SK-N-SH treated with all-trans-retinoic acid at 6 μM for 48 hours (cell line): ENCODE measurements around the gene APBA2.

Experiments used
- ARNTL ChIP-seq: fragments of 450-650 bp; formaldehyde crosslinking; IDR thresholded peaks from 2 replicates; pipeline ENCODE4 v1.5.0; 2020; ENCODE audit warnings: low read depth, mild to moderate bottlenecking, moderate library complexity, borderline replicate concordance
- CREB5 ChIP-seq: fragments of 250-450 bp; sonication (Bioruptor Pico); IDR thresholded peaks from 2 replicates; pipeline ENCODE4 v1.5.1; 2020; ENCODE audit warnings: low read depth, mild to moderate bottlenecking, moderate library complexity
- CSDC2 ChIP-seq: fragments of 250-450 bp; sonication (Bioruptor Pico); IDR thresholded peaks from 2 replicates; pipeline ENCODE4 v1.5.0; 2020; ENCODE audit warnings: mild to moderate bottlenecking, moderate library complexity
- ISL1 ChIP-seq: fragments of 250-450 bp; sonication (Bioruptor Pico); IDR thresholded peaks from 2 replicates; pipeline ENCODE4 v2.1.2; 2022; ENCODE audit warnings: mild to moderate bottlenecking, moderate library complexity
- PATZ1 ChIP-seq: fragments of 250-450 bp; sonication (Bioruptor Pico); IDR thresholded peaks from 2 replicates; pipeline ENCODE4 v1.8.0; 2020; ENCODE audit warnings: mild to moderate bottlenecking, moderate library complexity, borderline replicate concordance
- PPARA ChIP-seq: fragments of 250-450 bp; sonication (Bioruptor Pico); IDR thresholded peaks from 2 replicates; pipeline ENCODE4 v1.5.0; 2020; ENCODE audit warnings: mild to moderate bottlenecking, borderline replicate concordance
- TOX ChIP-seq: fragments of 250-450 bp; sonication (Bioruptor Pico); IDR thresholded peaks from 2 replicates; pipeline ENCODE4 v1.8.0; 2021; ENCODE audit warnings: mild to moderate bottlenecking, moderate library complexity, borderline replicate concordance
- ZFP3 ChIP-seq: fragments of 250-450 bp; sonication (Bioruptor Pico); IDR thresholded peaks from 2 replicates; pipeline ENCODE4 v1.5.0; 2020; ENCODE audit warnings: mild to moderate bottlenecking, moderate library complexity
- ZNF70 ChIP-seq: fragments of 450-650 bp; formaldehyde crosslinking; IDR thresholded peaks from 2 replicates; pipeline ENCODE4 v1.5.0; 2020; ENCODE audit warnings: mild to moderate bottlenecking, moderate library complexity
- TF ChIP-seq, protein P1 (sequence below): fragments of 250-450 bp; sonication (Bioruptor Pico); IDR thresholded peaks from 2 replicates; pipeline ENCODE4 v1.5.0; 2020; ENCODE audit warnings: mild to moderate bottlenecking, moderate library complexity
- TF ChIP-seq, protein P2 (sequence below): fragments of 250-450 bp; sonication (Bioruptor Pico); IDR thresholded peaks from 2 replicates; pipeline ENCODE4 v1.8.0; 2021; ENCODE audit warnings: low read depth, mild to moderate bottlenecking, moderate library complexity, borderline replicate concordance

- TF ChIP-seq ZFP3 (no peak), ZNF70 (CRISPR knock-in tag) (no peak), ARNTL (CRISPR knock-in tag) (no peak), CREB5 (CRISPR knock-in tag) (no peak), PATZ1 (CRISPR knock-in tag) (no peak), TOX (no peak), ISL1 (no peak), CSDC2 (CRISPR knock-in tag) (no peak), PPARA (no peak)
- TF ChIP-seq, protein P1, sequence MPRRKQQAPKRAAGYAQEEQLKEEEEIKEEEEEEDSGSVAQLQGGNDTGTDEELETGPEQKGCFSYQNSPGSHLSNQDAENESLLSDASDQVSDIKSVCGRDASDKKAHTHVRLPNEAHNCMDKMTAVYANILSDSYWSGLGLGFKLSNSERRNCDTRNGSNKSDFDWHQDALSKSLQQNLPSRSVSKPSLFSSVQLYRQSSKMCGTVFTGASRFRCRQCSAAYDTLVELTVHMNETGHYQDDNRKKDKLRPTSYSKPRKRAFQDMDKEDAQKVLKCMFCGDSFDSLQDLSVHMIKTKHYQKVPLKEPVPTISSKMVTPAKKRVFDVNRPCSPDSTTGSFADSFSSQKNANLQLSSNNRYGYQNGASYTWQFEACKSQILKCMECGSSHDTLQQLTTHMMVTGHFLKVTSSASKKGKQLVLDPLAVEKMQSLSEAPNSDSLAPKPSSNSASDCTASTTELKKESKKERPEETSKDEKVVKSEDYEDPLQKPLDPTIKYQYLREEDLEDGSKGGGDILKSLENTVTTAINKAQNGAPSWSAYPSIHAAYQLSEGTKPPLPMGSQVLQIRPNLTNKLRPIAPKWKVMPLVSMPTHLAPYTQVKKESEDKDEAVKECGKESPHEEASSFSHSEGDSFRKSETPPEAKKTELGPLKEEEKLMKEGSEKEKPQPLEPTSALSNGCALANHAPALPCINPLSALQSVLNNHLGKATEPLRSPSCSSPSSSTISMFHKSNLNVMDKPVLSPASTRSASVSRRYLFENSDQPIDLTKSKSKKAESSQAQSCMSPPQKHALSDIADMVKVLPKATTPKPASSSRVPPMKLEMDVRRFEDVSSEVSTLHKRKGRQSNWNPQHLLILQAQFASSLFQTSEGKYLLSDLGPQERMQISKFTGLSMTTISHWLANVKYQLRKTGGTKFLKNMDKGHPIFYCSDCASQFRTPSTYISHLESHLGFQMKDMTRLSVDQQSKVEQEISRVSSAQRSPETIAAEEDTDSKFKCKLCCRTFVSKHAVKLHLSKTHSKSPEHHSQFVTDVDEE = no peak
- TF ChIP-seq, protein P2, sequence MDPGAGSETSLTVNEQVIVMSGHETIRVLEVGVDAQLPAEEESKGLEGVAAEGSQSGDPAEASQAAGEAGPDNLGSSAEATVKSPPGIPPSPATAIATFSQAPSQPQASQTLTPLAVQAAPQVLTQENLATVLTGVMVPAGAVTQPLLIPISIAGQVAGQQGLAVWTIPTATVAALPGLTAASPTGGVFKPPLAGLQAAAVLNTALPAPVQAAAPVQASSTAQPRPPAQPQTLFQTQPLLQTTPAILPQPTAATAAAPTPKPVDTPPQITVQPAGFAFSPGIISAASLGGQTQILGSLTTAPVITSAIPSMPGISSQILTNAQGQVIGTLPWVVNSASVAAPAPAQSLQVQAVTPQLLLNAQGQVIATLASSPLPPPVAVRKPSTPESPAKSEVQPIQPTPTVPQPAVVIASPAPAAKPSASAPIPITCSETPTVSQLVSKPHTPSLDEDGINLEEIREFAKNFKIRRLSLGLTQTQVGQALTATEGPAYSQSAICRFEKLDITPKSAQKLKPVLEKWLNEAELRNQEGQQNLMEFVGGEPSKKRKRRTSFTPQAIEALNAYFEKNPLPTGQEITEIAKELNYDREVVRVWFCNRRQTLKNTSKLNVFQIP (CRISPR knock-in tag) = no peak
These were observed 161.2 kb downstream of the APBA2 start for GRCh38 chr15:29046977-29047376.
